22Rv1 (cell line): ENCODE measurements around the gene VIPR2.

ENCODE experiments used
- CTCF ChIP-seq: fragments of 450-650 bp; IDR thresholded peaks from 2 replicates; pipeline ENCODE4 v1.5.1; 2017; ENCODE audit warnings: mild to moderate bottlenecking
- ZFX ChIP-seq: fragments of 450-650 bp; IDR thresholded peaks from 2 replicates; pipeline ENCODE4 v1.6.1; 2017; ENCODE audit warnings: antibody characterized with exemption, borderline replicate concordance

DNA sequence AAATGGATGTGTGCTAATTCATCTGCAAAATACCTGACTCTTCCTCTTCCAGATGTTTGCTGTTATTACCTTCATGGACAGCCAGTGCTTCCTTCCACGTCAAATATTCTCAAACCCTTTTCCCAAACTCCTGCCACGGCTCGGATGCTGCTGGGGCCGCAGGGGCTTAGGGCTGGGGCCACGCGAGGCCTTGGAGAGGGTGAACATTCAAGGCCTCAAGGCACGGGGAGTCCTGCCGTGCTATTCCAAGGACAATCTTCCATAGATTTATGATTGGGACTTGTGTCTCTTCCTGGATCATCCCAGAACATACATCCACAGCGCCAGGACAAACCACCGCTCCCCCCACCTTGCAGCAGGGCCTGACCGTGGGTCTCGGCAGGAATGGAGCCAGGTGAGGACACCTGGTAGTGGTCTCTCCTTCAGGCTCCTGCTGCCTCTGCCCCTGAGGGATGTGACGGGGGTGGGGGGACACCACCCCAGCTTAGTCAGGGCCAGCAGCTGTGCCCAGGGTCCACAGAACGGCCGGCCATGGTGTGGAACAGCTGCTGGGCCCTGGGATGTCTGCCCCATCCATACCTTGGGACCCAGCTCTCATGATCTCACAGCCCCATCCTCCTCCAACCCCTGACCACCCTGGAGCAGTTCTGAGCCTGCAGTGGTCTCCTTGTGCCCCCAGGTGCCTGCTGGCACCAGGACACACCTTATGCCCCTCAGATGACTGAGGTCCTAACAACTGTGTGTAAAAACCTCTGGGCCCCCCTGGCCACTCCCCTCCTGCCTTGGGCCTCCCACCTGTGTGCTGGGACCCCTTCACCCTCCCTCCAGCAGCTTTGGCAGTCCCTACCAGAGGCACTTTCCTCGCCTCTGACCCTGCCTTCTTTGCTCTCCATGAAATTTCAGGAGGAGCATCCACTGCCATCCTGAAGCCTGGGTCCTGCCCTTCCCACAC, 16.7 kb downstream of the VIPR2 start:
- TF ChIP-seq CTCF (no peak), ZFX (no peak)
